Gastrocnemius medialis (tissue), 4 donors: Measurements from ENCODE around the gene DKC1.

Experiments used
- CTCF ChIP-seq, 5 experiments: fragments of 450-650 bp in 3 of 5; fragments of 200-600 bp in 2 of 5; sonication (generic) in 2 of 5; IDR thresholded peaks in 4 of 5; conservative IDR thresholded peaks in 1 of 5; 1 replicate in 4 of 5; 2 replicates in 1 of 5; pipeline ENCODE4 v1.5.1; 2016 to 2019; ENCODE audit warnings: antibody characterized with exemption in 5 of 5, mild to moderate bottlenecking in 3 of 5, moderate library complexity in 3 of 5
- POLR2A ChIP-seq, 2 donors: fragments of 450-650 bp; IDR thresholded peaks; one replicate each; pipeline ENCODE4 v1.6.1; 2017; ENCODE audit warnings: antibody characterized with exemption in 2 of 2, mild to moderate bottlenecking in 2 of 2, moderate library complexity in 2 of 2

GRCh38 chrX:154742613-154743012, 20.1 kb upstream of the DKC1 start:
- TF ChIP-seq CTCF (IDR thresholded peaks at IDR 0.05 in 4 of 5, conservative IDR thresholded peaks at IDR 0.05 in 1 of 5) = no peak
- TF ChIP-seq POLR2A (IDR thresholded peaks at IDR 0.05) = no peak
